Measurements from ENCODE around the gene CXCL14. TPM values are rescaled to one million over a fixed set of nuclear protein-coding genes. Genes with fewer than 3 reads are reported as not detected.
A peak's percentile ranks its signal among the peaks of the same experiment; 100 is the strongest.

Gene CXCL14
- total RNA-seq, 4 donors from 2014 or later = 0.42 to 4.0 (median 2.6) TPM

DNA sequence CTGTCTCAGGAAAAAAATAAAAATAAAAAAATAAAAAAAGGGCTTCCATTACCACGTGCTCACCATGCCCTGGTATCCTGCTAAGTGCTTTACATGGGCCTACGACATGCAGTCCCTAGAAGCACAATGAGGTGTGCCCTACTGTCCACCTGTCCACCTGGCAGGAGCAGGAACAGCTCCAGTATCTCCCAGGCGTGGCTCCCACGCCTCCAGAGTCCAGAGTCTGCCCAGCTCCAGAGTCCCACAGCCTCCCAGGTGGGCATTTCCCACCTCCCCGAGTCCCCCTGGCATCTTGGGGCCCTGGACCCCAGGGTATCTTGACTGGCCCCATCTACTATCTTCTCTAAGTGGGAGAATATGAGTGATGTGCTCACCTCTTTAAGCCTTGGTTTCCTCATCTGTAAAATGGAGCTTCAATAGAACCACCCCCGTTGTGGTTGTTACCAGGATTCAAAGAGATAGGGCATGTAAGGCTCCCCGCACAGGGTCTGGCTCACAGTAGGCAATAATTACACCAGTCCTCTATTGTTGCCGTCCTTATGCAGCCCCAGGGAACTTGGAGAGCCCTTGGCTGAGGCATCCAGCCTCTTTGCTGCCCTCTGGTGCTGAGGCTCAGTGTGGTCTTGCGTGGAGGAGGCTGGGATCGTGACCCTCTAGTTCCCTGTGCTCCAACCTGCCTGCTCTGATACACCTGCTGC is 8.9 kb downstream of the CXCL14 start:
- H3K27ac ChIP-seq (replicated peaks in 1 of 4) = no peak overlapping the region
- H3K4me3 ChIP-seq = no peak overlapping the region
- no peaks in the 10 kb centered on the region for H3K9me3 ChIP-seq
- 71% methylated on average over 8 of the region's 10 CpGs for WGBS
- no peaks in the 10 kb centered on the region for H3K36me3 ChIP-seq
- intact Hi-C loops (cut with DNase I) = loop anchor here (10.0 kb wide), 1 partner anchor 635 kb away; no protein-coding TSS in a partner anchor
- no peaks in the 10 kb centered on the region for H3K4me1 ChIP-seq
- TF ChIP-seq, protein P1, sequence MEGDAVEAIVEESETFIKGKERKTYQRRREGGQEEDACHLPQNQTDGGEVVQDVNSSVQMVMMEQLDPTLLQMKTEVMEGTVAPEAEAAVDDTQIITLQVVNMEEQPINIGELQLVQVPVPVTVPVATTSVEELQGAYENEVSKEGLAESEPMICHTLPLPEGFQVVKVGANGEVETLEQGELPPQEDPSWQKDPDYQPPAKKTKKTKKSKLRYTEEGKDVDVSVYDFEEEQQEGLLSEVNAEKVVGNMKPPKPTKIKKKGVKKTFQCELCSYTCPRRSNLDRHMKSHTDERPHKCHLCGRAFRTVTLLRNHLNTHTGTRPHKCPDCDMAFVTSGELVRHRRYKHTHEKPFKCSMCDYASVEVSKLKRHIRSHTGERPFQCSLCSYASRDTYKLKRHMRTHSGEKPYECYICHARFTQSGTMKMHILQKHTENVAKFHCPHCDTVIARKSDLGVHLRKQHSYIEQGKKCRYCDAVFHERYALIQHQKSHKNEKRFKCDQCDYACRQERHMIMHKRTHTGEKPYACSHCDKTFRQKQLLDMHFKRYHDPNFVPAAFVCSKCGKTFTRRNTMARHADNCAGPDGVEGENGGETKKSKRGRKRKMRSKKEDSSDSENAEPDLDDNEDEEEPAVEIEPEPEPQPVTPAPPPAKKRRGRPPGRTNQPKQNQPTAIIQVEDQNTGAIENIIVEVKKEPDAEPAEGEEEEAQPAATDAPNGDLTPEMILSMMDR (IDR thresholded peaks at IDR 0.05) = peak in 1 of 3 experiments; percentile 20
- TF ChIP-seq POLR2A (IDR thresholded peaks at IDR 0.05; ENCODE audit: low read depth) = no peak
- peaks cover 0 to 47% (median 0%) of the 10 kb centered on the region in 4 donors for H3K27me3 ChIP-seq
- no peak for DNase-seq (ENCODE audit: extremely low spot score)

DNA sequence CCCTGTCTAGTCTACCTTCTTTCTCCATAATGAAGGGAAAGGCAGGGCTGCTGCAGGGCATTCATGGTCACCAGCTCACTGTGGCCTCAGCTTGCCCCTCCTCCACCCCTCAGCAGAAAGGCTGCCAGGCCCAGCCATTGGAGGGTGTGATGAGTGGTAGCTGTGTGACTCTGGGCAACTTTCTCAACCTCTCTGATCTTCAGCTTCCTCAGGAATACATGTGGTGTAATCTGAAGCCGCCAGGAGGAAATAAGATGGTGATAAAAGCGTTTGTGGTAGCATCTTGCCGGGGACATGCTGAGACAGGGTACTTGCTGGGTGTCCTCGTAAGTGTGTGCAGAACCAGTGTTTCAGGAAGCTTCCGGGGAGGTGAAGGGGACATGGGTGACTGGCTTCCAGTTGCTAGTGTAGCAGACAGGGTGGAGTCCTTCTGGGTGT is 9.8 kb downstream of the CXCL14 start:
- intact Hi-C loops (cut with DNase I) = loop anchor here (10.0 kb wide), 1 partner anchor 636 kb away; no protein-coding TSS in a partner anchor

DNA sequence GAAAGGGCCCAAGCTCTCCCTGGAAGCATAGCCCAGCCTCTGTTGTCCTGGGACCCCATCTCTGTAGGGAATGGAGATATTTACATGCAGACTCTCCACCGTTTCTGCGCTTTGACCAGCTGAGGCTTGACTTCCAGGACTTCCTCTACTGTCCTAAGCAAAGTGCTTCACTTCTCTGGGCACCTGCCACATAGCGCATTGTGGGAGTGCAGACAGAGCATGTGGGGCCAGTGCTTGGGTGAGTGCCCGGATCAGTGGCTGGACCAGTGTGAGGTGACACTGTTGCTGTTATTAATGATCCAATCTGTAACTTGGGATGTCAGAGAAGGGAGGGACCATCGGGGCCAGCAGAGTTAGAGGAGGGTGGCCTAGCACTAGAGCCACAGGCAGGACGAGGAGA is 10.5 kb downstream of the CXCL14 start:
- WGBS = 37% methylated on average over 2 of the region's 6 CpGs
- Histone ChIP-seq H3K4me1 (no peaks in the 10 kb centered on the region), H3K27ac (replicated peaks in 1 of 4) (no peak overlapping the region), H3K4me3 (no peak overlapping the region), H3K9me3 (no peaks in the 10 kb centered on the region), H3K27me3 (peaks cover 0 to 35% (median 0%) of the 10 kb centered on the region in 4 donors), H3K36me3 (no peaks in the 10 kb centered on the region)
- TF ChIP-seq POLR2AphosphoS5 (IDR thresholded peaks at IDR 0.05) = no peak
- TF ChIP-seq EP300 (IDR thresholded peaks at IDR 0.05) = no peak
- no peak for TF ChIP-seq POLR2A (IDR thresholded peaks at IDR 0.05; ENCODE audit: low read depth)
- DNase-seq (ENCODE audit: extremely low spot score) = no peak
- intact Hi-C loops (cut with DNase I) = loop anchor here (10.0 kb wide), 1 partner anchor 637 kb away; no protein-coding TSS in a partner anchor

More for the DNA sequence above, 9.8 kb downstream of the CXCL14 start:
- H3K9me3 ChIP-seq = no peaks in the 10 kb centered on the region
- H3K36me3 ChIP-seq = no peaks in the 10 kb centered on the region
- H3K27me3 ChIP-seq = peaks cover 0 to 40% (median 0%) of the 10 kb centered on the region in 4 donors
- DNase-seq (ENCODE audit: extremely low spot score) = no peak
- H3K4me3 ChIP-seq = no peak overlapping the region
- H3K4me1 ChIP-seq = no peaks in the 10 kb centered on the region
- TF ChIP-seq, protein P1 (IDR thresholded peaks at IDR 0.05) = no peak
- TF ChIP-seq POLR2AphosphoS5 (IDR thresholded peaks at IDR 0.05) = no peak
- TF ChIP-seq POLR2A (IDR thresholded peaks at IDR 0.05; ENCODE audit: low read depth) = no peak
- no peak for TF ChIP-seq EP300 (IDR thresholded peaks at IDR 0.05)
- WGBS = 96% methylated on average over 5 of the region's 5 CpGs
- H3K27ac ChIP-seq (replicated peaks in 1 of 4) = no peak overlapping the region

DNA sequence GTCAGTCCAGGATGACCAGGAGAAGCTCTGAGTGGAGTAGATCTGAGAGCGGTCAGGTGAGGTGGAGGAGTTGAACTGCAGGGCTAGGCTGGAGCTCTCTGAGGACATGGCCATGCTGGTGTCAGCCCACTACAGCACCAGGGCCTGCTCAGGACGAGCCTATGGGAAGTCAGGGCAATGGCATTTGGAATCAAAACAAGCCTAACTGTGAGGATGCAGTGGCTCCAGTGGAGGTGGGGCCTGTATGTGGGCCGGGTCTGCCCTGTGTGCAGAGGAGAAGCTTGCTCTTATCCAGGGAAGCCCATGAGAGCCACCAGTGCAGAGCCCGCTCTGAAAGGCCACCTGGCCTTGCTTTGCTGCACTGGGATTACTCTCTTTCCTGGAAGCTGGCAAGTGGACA is 11.1 kb downstream of the CXCL14 start:
- peaks cover 0 to 31% (median 0%) of the 10 kb centered on the region in 4 donors for H3K27me3 ChIP-seq
- no peak for DNase-seq (ENCODE audit: extremely low spot score)
- no peaks in the 10 kb centered on the region for H3K36me3 ChIP-seq
- H3K27ac ChIP-seq (replicated peaks in 1 of 4) = no peak overlapping the region
- 72% methylated on average over 4 of the region's 4 CpGs for WGBS
- intact Hi-C loops (cut with DNase I) = loop anchor here (10.0 kb wide), 1 partner anchor 637 kb away; no protein-coding TSS in a partner anchor
- TF ChIP-seq, protein P1 (IDR thresholded peaks at IDR 0.05) = no peak
- TF ChIP-seq POLR2AphosphoS5 (IDR thresholded peaks at IDR 0.05) (no peak), POLR2A (IDR thresholded peaks at IDR 0.05; ENCODE audit: low read depth) (no peak), EP300 (IDR thresholded peaks at IDR 0.05) (no peak)
- no peaks in the 10 kb centered on the region for H3K4me1 ChIP-seq
- H3K4me3 ChIP-seq = no peak overlapping the region
- no peaks in the 10 kb centered on the region for H3K9me3 ChIP-seq
